GM06990 (cell line): ENCODE results near the gene VSTM1.

ENCODE experiments used
- DNase-seq: peaks from one replicate; pipeline ENCODE4 v3.0.0-alpha.2; 2011; ENCODE audit not compliant: insufficient read length; ENCODE audit errors: extremely low read depth
- H3K27me3 ChIP-seq: replicated peaks from 2 replicates; pipeline ENCODE4 v1.6.0; 2011; ENCODE audit warnings: low read length; ENCODE audit not compliant: control insufficient read depth, insufficient read depth
- H3K36me3 ChIP-seq: 2 replicates; pipeline ENCODE4 v1.5.1; 2011; ENCODE audit warnings: low read length; ENCODE audit not compliant: control insufficient read depth, insufficient read depth
- H3K4me3 ChIP-seq: replicated peaks from 2 replicates; pipeline ENCODE4 v1.5.1; 2011; ENCODE audit warnings: low read depth, mild to moderate bottlenecking, control low read depth, low read length
- CTCF ChIP-seq: IDR thresholded peaks from 2 replicates; pipeline ENCODE4 v1.5.1; 2011; ENCODE audit warnings: low read length, control low read depth, mild to moderate bottlenecking, inconsistent platforms; ENCODE audit not compliant: insufficient read depth, poor library complexity, severe bottlenecking

VSTM1 gene

DNA sequence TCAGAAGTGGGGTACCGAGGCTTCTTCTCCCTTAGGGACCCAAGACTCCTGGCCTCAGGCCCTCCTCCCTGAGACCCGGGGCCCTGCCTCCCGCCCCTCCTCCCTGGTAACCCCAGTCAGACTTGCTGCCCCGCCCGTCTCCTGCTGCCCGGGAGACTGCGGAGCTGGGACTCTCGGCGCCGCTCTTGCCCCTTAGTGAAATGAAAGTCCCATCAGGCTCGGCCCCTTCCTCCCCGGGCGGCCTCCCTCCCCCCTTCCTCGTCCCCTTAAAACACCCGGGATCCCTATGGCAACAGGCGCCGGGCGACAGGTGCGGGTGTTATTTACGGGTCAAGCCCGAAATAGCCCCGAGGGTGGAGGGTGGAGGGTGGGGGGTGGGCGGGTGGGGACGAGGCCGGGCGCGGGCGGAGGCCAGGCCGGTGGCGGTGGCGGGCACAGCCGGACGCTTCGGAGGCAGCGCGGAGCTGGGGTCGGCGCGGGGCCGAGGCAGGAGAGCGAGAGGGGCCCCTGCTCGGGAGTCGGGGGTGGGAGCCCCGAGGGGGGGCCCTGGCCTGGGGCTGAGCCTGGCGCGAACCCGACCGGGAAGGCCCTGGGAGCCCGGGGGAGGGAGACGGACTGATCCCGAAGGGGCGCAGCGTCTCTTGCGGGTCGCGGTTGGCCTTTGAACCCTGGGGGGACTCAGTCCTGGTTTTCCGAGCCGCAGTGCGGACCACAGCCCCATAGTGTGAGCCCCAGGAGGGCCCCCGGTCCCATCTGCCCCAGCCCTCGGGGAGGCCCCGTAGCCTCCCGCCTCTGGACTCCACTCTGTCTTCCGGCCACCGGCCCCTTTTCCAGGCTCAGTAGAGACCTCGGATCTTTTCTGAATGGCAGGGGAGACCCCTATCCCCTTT lies 72.2 kb downstream of the VSTM1 start, which contains the start of gene CACNG6:
TSS of gene CACNG6 (plus strand) at position 414 of the 890 bp plus-strand sequence. CDS start 1,241 bp downstream, outside the sequence.
- H3K4me3 ChIP-seq: no peak within 1 kb of the TSS
- no peak for DNase-seq
- TF ChIP-seq CTCF: no peak
- H3K27me3 ChIP-seq: no peaks in the 10 kb centered on the region; the same call in 1 of the 2 replicates
- H3K36me3 ChIP-seq: no peaks in the 10 kb centered on the region
